Measurements from ENCODE around the gene TOX2.

Gene TOX2

DNA sequence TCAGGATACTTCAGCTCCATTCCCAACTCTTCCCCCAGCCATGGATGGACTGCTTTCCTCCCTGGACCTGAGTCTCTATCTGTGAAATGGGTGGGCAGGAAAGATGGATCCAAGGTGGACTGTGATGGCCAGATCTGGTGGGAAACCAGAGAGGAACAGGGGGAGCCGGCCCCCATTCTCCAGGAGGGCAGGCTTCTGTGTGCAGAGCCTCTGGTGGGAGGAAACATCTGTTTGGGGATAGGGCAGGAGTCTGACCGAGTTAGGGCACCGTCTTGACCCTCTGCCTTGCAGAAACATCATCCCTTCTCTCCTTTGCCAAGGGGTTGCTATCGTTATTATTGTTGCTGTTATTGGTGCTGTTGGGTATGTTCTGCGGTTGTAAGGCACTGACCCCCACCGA, 91.5 kb downstream of the TOX2 start:
- Histone ChIP-seq H3K9me2 (replicated peaks; ENCODE audit: control insufficient read depth, low read length) (no peaks in the 10 kb centered on the region), H3K27ac (ENCODE audit: low read depth, low read length) (no peak overlapping the region), H3K9me3 (ENCODE audit: control insufficient read depth, insufficient read depth, low read length) (no peaks in the 10 kb centered on the region), H3K4me2 (ENCODE audit: low read length) (no peak overlapping the region), H3K36me3 (ENCODE audit: control insufficient read depth, low read length) (no peaks in the 10 kb centered on the region), H3K4me1 (ENCODE audit: control insufficient read depth, low read length) (no peaks in the 10 kb centered on the region), H3K27me3 (ENCODE audit: control insufficient read depth, low read length) (peaks cover 2% of the 10 kb centered on the region; the same call in 1 of the 2 replicates), H4K20me1 (ENCODE audit: control insufficient read depth, insufficient read depth, low read depth, low read length) (no peaks in the 10 kb centered on the region), H3K79me2 (ENCODE audit: control insufficient read depth, low read length) (no peaks in the 10 kb centered on the region), H3F3A (ENCODE audit: control insufficient read depth, insufficient read depth) (no peaks in the 10 kb centered on the region), H3K4me3 (ENCODE audit: low read length) (no peak overlapping the region)
- TF ChIP-seq CTCF (IDR thresholded peaks at IDR 0.05; ENCODE audit: low read depth, low read length, poor library complexity, severe bottlenecking) = no peak
- TF ChIP-seq EZH2phosphoT487 (IDR thresholded peaks at IDR 0.05; ENCODE audit: borderline replicate concordance, low read length) = no peak

- Histone ChIP-seq H3K36me3 (ENCODE audit: control insufficient read depth, low read length) (no peaks in the 10 kb centered on the region), H3K4me2 (ENCODE audit: low read length) (no peak overlapping the region), H3K79me2 (ENCODE audit: control insufficient read depth, low read length) (no peaks in the 10 kb centered on the region), H3K27ac (ENCODE audit: low read depth, low read length) (no peak overlapping the region), H3K9me3 (ENCODE audit: control insufficient read depth, insufficient read depth, low read length) (no peaks in the 10 kb centered on the region), H3K4me3 (ENCODE audit: low read length) (no peak overlapping the region), H4K20me1 (ENCODE audit: control insufficient read depth, insufficient read depth, low read depth, low read length) (no peaks in the 10 kb centered on the region), H3K27me3 (ENCODE audit: control insufficient read depth, low read length) (peaks cover 2% of the 10 kb centered on the region; the same call in 1 of the 2 replicates), H3K9me2 (replicated peaks; ENCODE audit: control insufficient read depth, low read length) (no peaks in the 10 kb centered on the region), H3K4me1 (ENCODE audit: control insufficient read depth, low read length) (no peaks in the 10 kb centered on the region), H3F3A (ENCODE audit: control insufficient read depth, insufficient read depth) (no peaks in the 10 kb centered on the region)
- TF ChIP-seq CTCF (IDR thresholded peaks at IDR 0.05; ENCODE audit: low read depth, low read length, poor library complexity, severe bottlenecking) (no peak), EZH2phosphoT487 (IDR thresholded peaks at IDR 0.05; ENCODE audit: borderline replicate concordance, low read length) (no peak)
Measured at GRCh38 chr20:44006578-44006977, 91.9 kb downstream of the TOX2 start.

DNA sequence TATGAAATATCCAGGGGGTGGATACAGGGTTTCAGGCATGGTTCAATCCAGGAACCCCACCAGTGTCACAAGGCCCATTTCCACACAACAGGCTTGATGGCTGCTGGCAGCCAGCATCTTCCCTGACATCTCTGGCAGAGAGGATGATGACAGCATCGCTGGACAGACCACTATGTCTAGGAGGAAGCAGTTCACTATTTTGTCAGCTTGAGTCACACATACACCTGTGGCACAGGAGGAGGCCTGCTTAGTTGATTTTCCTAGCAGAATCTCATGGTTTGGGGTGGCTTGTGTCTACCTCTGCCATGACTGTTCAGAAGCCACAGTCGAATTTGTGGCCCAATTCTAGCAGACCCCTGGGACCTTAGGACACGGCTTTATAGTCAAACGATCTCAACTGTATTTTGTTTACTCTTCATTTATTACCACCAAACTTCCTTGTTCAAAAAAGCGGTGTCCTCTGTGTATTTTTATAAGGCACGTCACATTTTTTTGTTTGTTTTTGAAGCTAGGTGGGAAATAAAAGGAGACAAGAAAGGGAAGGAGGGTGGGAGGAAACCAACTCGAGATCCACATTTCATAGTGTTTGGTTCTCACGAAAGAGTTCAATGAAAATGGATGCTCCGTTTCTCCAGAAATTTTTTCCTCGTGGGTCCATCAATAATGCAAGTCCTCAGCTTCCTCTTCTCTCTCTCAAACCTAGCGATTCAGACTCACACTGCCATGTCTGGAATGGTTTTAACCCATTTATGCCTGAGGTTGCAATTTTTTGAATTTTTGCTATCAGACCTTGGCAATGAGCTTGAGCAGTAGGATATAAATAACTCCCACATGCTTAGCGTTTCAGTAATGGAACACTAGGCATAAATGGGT, 94.4 kb downstream of the TOX2 start:
- Histone ChIP-seq H3K27ac (ENCODE audit: low read depth, low read length) (no peak overlapping the region), H3F3A (ENCODE audit: control insufficient read depth, insufficient read depth) (no peaks in the 10 kb centered on the region), H4K20me1 (ENCODE audit: control insufficient read depth, insufficient read depth, low read depth, low read length) (no peaks in the 10 kb centered on the region), H3K4me2 (ENCODE audit: low read length) (no peak overlapping the region), H3K27me3 (ENCODE audit: control insufficient read depth, low read length) (no peaks in the 10 kb centered on the region; the same call in 1 of the 2 replicates), H3K36me3 (ENCODE audit: control insufficient read depth, low read length) (no peaks in the 10 kb centered on the region), H3K4me3 (ENCODE audit: low read length) (no peak overlapping the region), H3K9me3 (ENCODE audit: control insufficient read depth, insufficient read depth, low read length) (no peaks in the 10 kb centered on the region), H3K4me1 (ENCODE audit: control insufficient read depth, low read length) (no peaks in the 10 kb centered on the region), H3K79me2 (ENCODE audit: control insufficient read depth, low read length) (no peaks in the 10 kb centered on the region), H3K9me2 (replicated peaks; ENCODE audit: control insufficient read depth, low read length) (no peaks in the 10 kb centered on the region)
- TF ChIP-seq EZH2phosphoT487 (IDR thresholded peaks at IDR 0.05; ENCODE audit: borderline replicate concordance, low read length) (no peak), CTCF (IDR thresholded peaks at IDR 0.05; ENCODE audit: low read depth, low read length, poor library complexity, severe bottlenecking) (no peak)
